Measurements from ENCODE around the gene ARSK.
"Not testable (repeated sequence)": the region's sequence is repeated elsewhere in the genome, so short reads cannot be mapped to it uniquely, and the experiment has no call there.

ARSK gene

GRCh38 chr5:95624368-95624767 is 69.5 kb downstream of the ARSK start:
- Histone ChIP-seq H3K9ac (ENCODE audit: low read length) (no peak overlapping the region), H3K9me3 (ENCODE audit: control insufficient read depth, low read depth, low read length) (peaks cover 11% of the 10 kb centered on the region), H3K27ac (ENCODE audit: low read length) (no peak overlapping the region), H3K27me3 (ENCODE audit: control insufficient read depth, insufficient read depth, low read length) (peaks cover 40% of the 10 kb centered on the region), H3K36me3 (ENCODE audit: control insufficient read depth, low read depth, low read length) (no peaks in the 10 kb centered on the region), H3K4me3 (ENCODE audit: low read length) (no peak overlapping the region), H3K4me1 (ENCODE audit: control insufficient read depth, low read depth, low read length) (peaks cover 8% of the 10 kb centered on the region)

DNA sequence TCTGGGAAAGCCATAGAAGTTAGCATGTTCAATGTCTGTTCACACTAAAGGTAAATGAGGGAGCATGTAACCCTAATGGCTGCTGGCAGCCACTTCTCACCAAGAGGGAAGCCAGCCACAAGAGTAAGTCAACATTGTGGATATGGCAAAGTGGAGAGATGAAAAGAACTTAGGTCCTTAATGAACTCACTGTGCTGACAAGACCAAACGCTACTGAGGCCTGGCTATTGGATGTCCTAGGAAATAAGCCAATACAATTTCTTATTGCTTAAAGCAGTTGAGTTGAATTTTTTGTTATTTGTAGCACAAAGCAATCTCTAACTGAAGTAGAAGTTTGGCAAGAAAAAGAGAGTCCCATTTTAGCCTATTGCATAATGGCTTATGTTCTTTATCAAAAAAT is 71.8 kb downstream of the ARSK start:
- peaks cover under 1% of the 10 kb centered on the region for H3K4me1 ChIP-seq (ENCODE audit: control insufficient read depth, low read depth, low read length)
- peaks cover 13% of the 10 kb centered on the region for H3K9me3 ChIP-seq (ENCODE audit: control insufficient read depth, low read depth, low read length)
- no peaks in the 10 kb centered on the region for H3K36me3 ChIP-seq (ENCODE audit: control insufficient read depth, low read depth, low read length)
- no peak overlapping the region for H3K9ac ChIP-seq (ENCODE audit: low read length)
- H3K27ac ChIP-seq (ENCODE audit: low read length), result no peak overlapping the region
- H3K4me3 ChIP-seq (ENCODE audit: low read length), result no peak overlapping the region
- H3K27me3 ChIP-seq (ENCODE audit: control insufficient read depth, insufficient read depth, low read length), result peaks cover 19% of the 10 kb centered on the region

DNA sequence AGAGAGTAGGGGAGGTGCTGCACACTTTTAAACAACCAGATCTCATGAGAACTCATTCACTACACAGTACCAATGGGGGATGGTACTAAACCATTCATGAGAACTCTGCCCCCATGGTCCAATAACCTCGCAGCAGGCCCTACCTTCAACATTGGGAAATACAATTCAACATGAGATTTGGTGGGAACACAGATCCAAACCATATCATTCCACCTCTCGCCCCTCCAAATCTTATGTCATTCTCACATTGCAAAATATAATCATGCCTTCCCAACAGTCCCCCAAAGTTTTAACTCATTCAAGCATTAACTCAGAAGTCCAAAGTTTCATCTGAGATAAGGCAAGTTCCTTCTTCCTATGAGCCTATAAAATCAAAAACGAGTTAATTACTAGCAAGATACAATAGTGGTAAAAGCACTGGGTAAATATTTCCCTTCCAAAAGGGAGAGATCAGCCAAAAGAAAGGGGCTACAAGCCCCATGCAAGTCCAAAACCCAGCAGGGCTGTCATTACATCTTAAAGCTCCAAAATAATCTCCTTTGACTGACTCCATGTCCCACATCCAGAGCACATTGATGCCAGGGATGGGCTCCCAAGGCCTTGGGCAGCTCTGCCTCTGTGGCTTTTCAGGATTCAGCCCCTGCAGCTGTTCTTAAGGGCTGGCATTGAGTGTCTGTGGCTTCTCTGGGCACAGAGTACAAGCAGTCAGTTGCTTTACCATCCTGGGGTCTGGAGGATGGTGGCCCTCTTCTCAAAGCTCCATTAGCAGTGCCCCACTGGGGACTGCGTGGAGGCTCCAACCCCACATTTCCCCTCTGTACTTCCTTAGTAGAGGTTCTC is 73.3 kb downstream of the ARSK start:
- no peak overlapping the region for H3K4me3 ChIP-seq (ENCODE audit: low read length)
- H3K27ac ChIP-seq (ENCODE audit: low read length), result no peak overlapping the region
- no peaks in the 10 kb centered on the region for H3K4me1 ChIP-seq (ENCODE audit: control insufficient read depth, low read depth, low read length)
- H3K9me3 ChIP-seq (ENCODE audit: control insufficient read depth, low read depth, low read length), result peaks cover 13% of the 10 kb centered on the region
- no peak overlapping the region for H3K9ac ChIP-seq (ENCODE audit: low read length)
- H3K27me3 ChIP-seq (ENCODE audit: control insufficient read depth, insufficient read depth, low read length), result peaks cover 4% of the 10 kb centered on the region
- H3K36me3 ChIP-seq (ENCODE audit: control insufficient read depth, low read depth, low read length), result no peaks in the 10 kb centered on the region

DNA sequence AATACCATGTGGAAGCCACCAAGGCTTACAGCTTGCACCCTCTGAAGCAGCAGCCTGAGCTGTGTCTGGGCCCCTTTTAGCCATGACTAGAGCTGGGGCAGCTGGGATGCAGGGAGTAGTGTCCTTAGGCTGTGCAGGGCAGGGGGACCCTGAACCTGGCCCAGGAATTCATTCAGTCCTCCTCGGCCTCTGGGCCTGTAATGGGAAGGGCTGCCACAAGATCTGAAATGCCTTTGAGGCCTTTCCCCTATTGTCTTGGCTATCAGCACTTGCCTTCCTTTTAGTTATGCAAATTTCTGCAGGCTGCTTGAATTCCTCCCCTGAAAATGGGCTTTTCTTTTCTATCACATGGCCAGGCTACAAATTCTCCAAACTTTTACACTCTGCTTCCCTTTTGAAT is 74.0 kb downstream of the ARSK start:
- no peak overlapping the region for H3K27ac ChIP-seq (ENCODE audit: low read length)

GRCh38 chr5:95630394-95630917 is 75.6 kb downstream of the ARSK start:
- peaks cover 13% of the 10 kb centered on the region for H3K9me3 ChIP-seq (ENCODE audit: control insufficient read depth, low read depth, low read length)
- no peaks in the 10 kb centered on the region for H3K36me3 ChIP-seq (ENCODE audit: control insufficient read depth, low read depth, low read length)

More for the DNA sequence above, 74.0 kb downstream of the ARSK start:
- Histone ChIP-seq H3K9me3 (ENCODE audit: control insufficient read depth, low read depth, low read length) (peaks cover 13% of the 10 kb centered on the region), H3K9ac (ENCODE audit: low read length) (no peak overlapping the region), H3K4me1 (ENCODE audit: control insufficient read depth, low read depth, low read length) (no peaks in the 10 kb centered on the region), H3K36me3 (ENCODE audit: control insufficient read depth, low read depth, low read length) (no peaks in the 10 kb centered on the region), H3K27me3 (ENCODE audit: control insufficient read depth, insufficient read depth, low read length) (no peaks in the 10 kb centered on the region), H3K4me3 (ENCODE audit: low read length) (no peak overlapping the region)

GRCh38 chr5:95631255-95631958 is 76.5 kb downstream of the ARSK start:
- H3K4me1 ChIP-seq (ENCODE audit: control insufficient read depth, low read depth, low read length), result no peaks in the 10 kb centered on the region
- H3K27me3 ChIP-seq (ENCODE audit: control insufficient read depth, insufficient read depth, low read length), result no peaks in the 10 kb centered on the region
- H3K9me3 ChIP-seq (ENCODE audit: control insufficient read depth, low read depth, low read length), result peaks cover 13% of the 10 kb centered on the region
- H3K9ac ChIP-seq (ENCODE audit: low read length), result no peak overlapping the region
- H3K27ac ChIP-seq (ENCODE audit: low read length), result no peak overlapping the region
- H3K4me3 ChIP-seq (ENCODE audit: low read length), result no peak overlapping the region
- no peaks in the 10 kb centered on the region for H3K36me3 ChIP-seq (ENCODE audit: control insufficient read depth, low read depth, low read length)

More at GRCh38 chr5:95630394-95630917, 75.6 kb downstream of the ARSK start:
- Histone ChIP-seq H3K9ac (ENCODE audit: low read length) (no peak overlapping the region), H3K27me3 (ENCODE audit: control insufficient read depth, insufficient read depth, low read length) (no peaks in the 10 kb centered on the region), H3K27ac (ENCODE audit: low read length) (no peak overlapping the region), H3K4me3 (ENCODE audit: low read length) (no peak overlapping the region), H3K4me1 (ENCODE audit: control insufficient read depth, low read depth, low read length) (no peaks in the 10 kb centered on the region)

GRCh38 chr5:95631991-95632675 is 77.2 kb downstream of the ARSK start:
- Histone ChIP-seq H3K9me3 (ENCODE audit: control insufficient read depth, low read depth, low read length) (peaks cover 13% of the 10 kb centered on the region), H3K9ac (ENCODE audit: low read length) (no peak overlapping the region), H3K27me3 (ENCODE audit: control insufficient read depth, insufficient read depth, low read length) (no peaks in the 10 kb centered on the region), H3K36me3 (ENCODE audit: control insufficient read depth, low read depth, low read length) (no peaks in the 10 kb centered on the region), H3K4me1 (ENCODE audit: control insufficient read depth, low read depth, low read length) (no peaks in the 10 kb centered on the region), H3K27ac (ENCODE audit: low read length) (no peak overlapping the region), H3K4me3 (ENCODE audit: low read length) (no peak overlapping the region)

DNA sequence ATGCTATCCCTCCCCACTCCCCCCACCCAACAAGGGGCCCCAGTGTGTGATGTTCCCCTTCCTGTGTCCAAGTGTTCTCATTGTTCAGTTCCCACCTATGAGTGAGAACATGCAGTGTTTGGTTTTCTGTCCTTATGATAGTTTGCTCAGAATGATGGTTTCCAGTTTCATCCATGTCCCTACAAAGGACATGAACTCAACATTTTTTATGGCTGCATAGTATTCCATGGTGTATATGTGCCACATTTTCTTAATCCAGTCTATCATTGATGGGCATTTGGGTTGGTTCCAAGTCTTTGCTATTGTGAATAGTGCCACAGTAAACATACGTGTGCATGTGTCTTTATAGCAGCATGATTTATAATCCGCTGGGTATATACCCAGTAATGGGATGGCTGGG is 78.0 kb downstream of the ARSK start:
- peaks cover 13% of the 10 kb centered on the region for H3K9me3 ChIP-seq (ENCODE audit: control insufficient read depth, low read depth, low read length)
- H3K27ac ChIP-seq (ENCODE audit: low read length); H3K4me3 ChIP-seq (ENCODE audit: low read length); H3K4me1 ChIP-seq (ENCODE audit: control insufficient read depth, low read depth, low read length); H3K9ac ChIP-seq (ENCODE audit: low read length); H3K36me3 ChIP-seq (ENCODE audit: control insufficient read depth, low read depth, low read length); H3K27me3 ChIP-seq (ENCODE audit: control insufficient read depth, insufficient read depth, low read length): not testable (repeated sequence)

DNA sequence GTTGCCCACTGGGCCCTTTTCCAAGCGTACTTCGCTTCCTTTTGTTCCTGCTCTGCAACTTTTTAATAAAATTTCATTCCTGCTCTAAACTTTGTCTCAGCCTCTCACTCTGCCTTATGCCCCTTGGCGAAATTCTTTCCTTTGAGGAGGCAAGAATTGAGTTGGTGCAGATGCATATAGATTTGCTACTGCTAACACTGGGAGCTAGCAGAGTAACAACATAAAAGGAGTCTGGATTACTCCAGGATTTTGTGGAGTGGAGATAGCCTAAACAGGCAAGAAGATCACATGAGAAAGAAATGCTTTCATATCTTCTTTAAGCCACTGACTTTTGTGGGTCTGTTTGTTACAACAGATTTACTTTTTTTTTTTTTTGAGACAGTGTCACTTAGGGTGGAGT is 78.8 kb downstream of the ARSK start:
- Histone ChIP-seq H3K4me3 (ENCODE audit: low read length) (no peak overlapping the region), H3K27me3 (ENCODE audit: control insufficient read depth, insufficient read depth, low read length) (no peaks in the 10 kb centered on the region), H3K9ac (ENCODE audit: low read length) (no peak overlapping the region), H3K27ac (ENCODE audit: low read length) (no peak overlapping the region), H3K36me3 (ENCODE audit: control insufficient read depth, low read depth, low read length) (no peaks in the 10 kb centered on the region), H3K9me3 (ENCODE audit: control insufficient read depth, low read depth, low read length) (peaks cover 7% of the 10 kb centered on the region), H3K4me1 (ENCODE audit: control insufficient read depth, low read depth, low read length) (no peaks in the 10 kb centered on the region)

- Histone ChIP-seq H3K27me3 (ENCODE audit: control insufficient read depth, insufficient read depth, low read length) (no peaks in the 10 kb centered on the region), H3K4me3 (ENCODE audit: low read length) (no peak overlapping the region), H3K9me3 (ENCODE audit: control insufficient read depth, low read depth, low read length) (peaks cover 4% of the 10 kb centered on the region), H3K4me1 (ENCODE audit: control insufficient read depth, low read depth, low read length) (no peaks in the 10 kb centered on the region), H3K9ac (ENCODE audit: low read length) (no peak overlapping the region), H3K36me3 (ENCODE audit: control insufficient read depth, low read depth, low read length) (no peaks in the 10 kb centered on the region), H3K27ac (ENCODE audit: low read length) (no peak overlapping the region)
These were observed 79.2 kb downstream of the ARSK start for GRCh38 chr5:95634081-95634480.

DNA sequence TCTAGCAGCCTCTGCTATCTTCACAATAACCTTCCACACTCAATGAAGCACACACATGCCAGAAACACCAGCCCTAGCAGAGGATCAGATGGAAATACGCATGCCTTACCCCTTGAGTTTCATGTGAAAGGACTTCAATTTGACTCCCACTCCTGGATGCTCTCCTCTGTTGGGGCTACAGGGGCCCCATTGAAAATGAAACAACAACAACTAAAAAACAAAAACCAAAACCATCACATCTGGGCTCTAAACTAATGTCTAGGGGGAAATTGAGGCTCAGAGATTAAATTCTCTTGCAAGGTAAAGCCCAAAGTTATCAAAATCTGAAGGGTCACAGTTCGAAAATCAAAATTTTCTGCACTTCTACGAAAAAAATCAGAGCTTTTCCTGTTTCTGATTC is 83.7 kb downstream of the ARSK start:
- no peaks in the 10 kb centered on the region for H3K36me3 ChIP-seq (ENCODE audit: control insufficient read depth, low read depth, low read length)
- H3K4me3 ChIP-seq (ENCODE audit: low read length), result no peak overlapping the region
- no peaks in the 10 kb centered on the region for H3K4me1 ChIP-seq (ENCODE audit: control insufficient read depth, low read depth, low read length)
- no peaks in the 10 kb centered on the region for H3K9me3 ChIP-seq (ENCODE audit: control insufficient read depth, low read depth, low read length)
- no peak overlapping the region for H3K9ac ChIP-seq (ENCODE audit: low read length)
- no peaks in the 10 kb centered on the region for H3K27me3 ChIP-seq (ENCODE audit: control insufficient read depth, insufficient read depth, low read length)
- no peak overlapping the region for H3K27ac ChIP-seq (ENCODE audit: low read length)

Measured in iPS-18a (cell line).